K562 (cell line): Measurements from ENCODE around the gene PHF1. TPM values are rescaled to one million over a fixed set of nuclear protein-coding genes. Genes with fewer than 3 reads are reported as not detected.
A peak's percentile ranks its signal among the peaks of the same experiment; 100 is the strongest.

ENCODE experiments used
- CREM ChIP-seq: IDR thresholded peaks from 2 replicates; pipeline ENCODE4 v1.6.1; 2014; ENCODE audit warnings: antibody characterized with exemption, low read depth
- DPF2 ChIP-seq: fragments of 450-650 bp; IDR thresholded peaks from 2 replicates; pipeline ENCODE4 v1.6.1; 2016
- ELF1 ChIP-seq: fragments of 200-800 bp; sonication (Bioruptor generic); IDR thresholded peaks from 2 replicates; pipeline ENCODE4 v1.6.1; 2016; ENCODE audit warnings: missing genetic modification characterization, missing compliant biosample characterization
- ETV6 ChIP-seq, 3 experiments: fragments of 150-350 bp in 1 of 3; sonication (generic) in 1 of 3; formaldehyde crosslinking in 1 of 3; IDR thresholded peaks; 2 replicates each; pipeline versions ENCODE4 v1.6.1 to v1.8.0; 2014 to 2022; ENCODE audit warnings: borderline replicate concordance in 2 of 3, low read depth in 2 of 3, antibody characterized with exemption in 1 of 3, low read length in 1 of 3, mild to moderate bottlenecking in 1 of 3, missing genetic modification reagents in 1 of 3
- FOXO4 ChIP-seq: fragments of 450-650 bp; formaldehyde crosslinking; IDR thresholded peaks from 2 replicates; pipeline ENCODE4 v1.4.0; 2020; ENCODE audit warnings: mild to moderate bottlenecking, moderate library complexity
- HLTF ChIP-seq: fragments of 450-650 bp; IDR thresholded peaks from 2 replicates; pipeline ENCODE4 v1.6.1; 2016
- ID3 ChIP-seq, 2 experiments: fragments of 250-450 bp in 1 of 2; fragments of 450-650 bp in 1 of 2; sonication (Bioruptor Pico) in 1 of 2; IDR thresholded peaks; 2 replicates each; pipeline versions ENCODE4 v1.6.1 to v1.8.0; 2016 to 2021; ENCODE audit warnings: mild to moderate bottlenecking in 2 of 2, moderate library complexity in 2 of 2, missing compliant biosample characterization in 1 of 2, missing genetic modification characterization in 1 of 2
- MCM7 ChIP-seq, 2 experiments: fragments of 450-650 bp; IDR thresholded peaks; 2 replicates each; pipeline ENCODE4 v1.6.1; 2016 to 2018
- MLX ChIP-seq, 2 experiments: fragments of 450-650 bp in 1 of 2; sonication (generic) in 1 of 2; formaldehyde crosslinking; conservative IDR thresholded peaks; 2 replicates each; pipeline versions ENCODE4 v1.4.0 to v1.8.1; 2020 to 2022; ENCODE audit warnings: mild to moderate bottlenecking in 1 of 2, missing genetic modification reagents in 1 of 2
- NR3C1 ChIP-seq: sonication (generic); formaldehyde crosslinking; IDR thresholded peaks from 2 replicates; pipeline ENCODE4 v1.8.1; 2022; ENCODE audit warnings: missing genetic modification reagents
- PTRF ChIP-seq: fragments of 450-650 bp; IDR thresholded peaks from 2 replicates; pipeline ENCODE4 v1.6.1; 2016; ENCODE audit warnings: mild to moderate bottlenecking, missing genetic modification characterization, missing compliant biosample characterization
- SIN3B ChIP-seq: fragments of 450-650 bp; IDR thresholded peaks from 2 replicates; pipeline ENCODE4 v1.6.1; 2017; ENCODE audit warnings: low read depth, mild to moderate bottlenecking, moderate library complexity
- SMAD4 ChIP-seq: fragments of 250-450 bp; sonication (Bioruptor Pico); conservative IDR thresholded peaks from 2 replicates; pipeline ENCODE4 v1.8.0; 2021; ENCODE audit warnings: inconsistent platforms, mild to moderate bottlenecking, moderate library complexity
- SMARCA4 ChIP-seq: fragments of 450-650 bp; IDR thresholded peaks from 2 replicates; pipeline ENCODE4 v1.6.1; 2016
- SREBF2 ChIP-seq: sonication (generic); formaldehyde crosslinking; IDR thresholded peaks from 2 replicates; pipeline ENCODE4 v1.4.0; 2020; ENCODE audit warnings: mild to moderate bottlenecking, missing genetic modification reagents
- TCF3 ChIP-seq: sonication (generic); formaldehyde crosslinking; IDR thresholded peaks from 2 replicates; pipeline ENCODE4 v1.4.0; 2020; ENCODE audit warnings: mild to moderate bottlenecking, missing genetic modification reagents
- VEZF1 ChIP-seq: fragments of 200-800 bp; sonication (Bioruptor generic); IDR thresholded peaks from 2 replicates; pipeline ENCODE4 v1.6.1; 2017; ENCODE audit warnings: missing genetic modification characterization, missing compliant biosample characterization
- ZNF175 ChIP-seq: fragments of 200-800 bp; sonication (Bioruptor generic); IDR thresholded peaks from 2 replicates; pipeline ENCODE4 v1.6.1; 2016; ENCODE audit warnings: low read depth, mild to moderate bottlenecking, missing genetic modification characterization, missing compliant biosample characterization
- ZNF212 ChIP-seq: fragments of 450-650 bp; formaldehyde crosslinking; IDR thresholded peaks from 2 replicates; pipeline ENCODE4 v1.4.0; 2020; ENCODE audit warnings: mild to moderate bottlenecking
- ZNF224 ChIP-seq: sonication (generic); formaldehyde crosslinking; IDR thresholded peaks from 2 replicates; pipeline ENCODE4 v1.8.0; 2022; ENCODE audit warnings: mild to moderate bottlenecking, missing genetic modification reagents
- ZNF384 ChIP-seq: IDR thresholded peaks from 2 replicates; pipeline ENCODE4 v1.6.1; 2012; ENCODE audit warnings: low read depth, low read length, improper control_type of control experiment
- ZNF589 ChIP-seq: fragments of 200-800 bp; sonication (Bioruptor generic); IDR thresholded peaks from 2 replicates; pipeline ENCODE4 v1.6.1; 2016; ENCODE audit warnings: low read depth, missing genetic modification characterization, missing compliant biosample characterization
- ZNF668 ChIP-seq: fragments of 250-450 bp; sonication (Bioruptor Pico); IDR thresholded peaks from 2 replicates; pipeline ENCODE4 v1.8.0; 2022; ENCODE audit warnings: mild to moderate bottlenecking, inconsistent platforms
- ZNF76 ChIP-seq: fragments of 250-450 bp; sonication (Bioruptor Pico); IDR thresholded peaks from 2 replicates; pipeline ENCODE4 v1.4.0; 2020; ENCODE audit warnings: mild to moderate bottlenecking, moderate library complexity, borderline replicate concordance
- ZNF830 ChIP-seq: fragments of 250-450 bp; sonication (Bioruptor Pico); IDR thresholded peaks from 2 replicates; pipeline ENCODE4 v1.5.0; 2021; ENCODE audit warnings: mild to moderate bottlenecking
- polyA plus RNA-seq, 8 experiments: library from polyadenylated mRNA; depleted of rRNA in 4 of 8; stranded (reverse) in 5 of 8; unstranded in 3 of 8; fragments of >200 nt; fragmentation: Nextera tagmentation in 2 of 8; fragmentation: Illumina TruSeq in 1 of 8; extraction: Ambion mirVana in 2 of 8; extraction: Trizol in 1 of 8; gene quantifications; 2 replicates each; pipeline versions ENCODE4 v1.2.1 to v1.2.3, GENCODE V29; 2011 to 2014; ENCODE audit warnings: inconsistent platforms in 1 of 8, missing spikeins in 1 of 8
- total RNA-seq, 7 experiments: library from RNA; depleted of rRNA in 6 of 7; stranded (reverse); fragments of >200 nt in 6 of 7; fragmentation: Illumina TruSeq in 2 of 7; extraction: Trizol in 2 of 7; gene quantifications; 2 replicates each; pipeline versions ENCODE4 v1.2.1 to v1.2.3, GENCODE V29; 2011 to 2021; ENCODE audit warnings: low replicate concordance in 1 of 7

Gene PHF1
- total and polyA plus RNA-seq, 9 of the 15 experiments (the other 6 are each of a cell fraction or from before 2014, with no cell fraction given), result 3.7 to 64.2 (median 33.7) TPM

GRCh38 chr6:33390767-33391277 lies 20.0 kb upstream of the PHF1 start (continued):
- TF ChIP-seq CREM, result no peak
- peak; percentile 43; the same call in 1 of the 2 replicates for TF ChIP-seq DPF2
- TF ChIP-seq SMAD4 (CRISPR knock-in tag), result peak; percentile 76; the same call in 1 of the 2 replicates
- TF ChIP-seq NR3C1 (CRISPR knock-in tag), result no peak
- 0 out of 2 replicates have a peak, but pooled peaks have one; percentile 30 for TF ChIP-seq SIN3B
- no peak for TF ChIP-seq ZNF830 (CRISPR knock-in tag)
- TF ChIP-seq HLTF, result no peak
- 0 out of 2 replicates have a peak, but pooled peaks have one; percentile 9 for TF ChIP-seq ZNF76 (CRISPR knock-in tag)
- TF ChIP-seq FOXO4 (CRISPR knock-in tag), result no peak
- TF ChIP-seq ETV6 (IDR thresholded peaks at IDR 0.05; ENCODE audit: borderline replicate concordance in 1 of 2, low read depth in 2 of 2, low read length in 1 of 2), result 0 out of 4 replicates have a peak, but pooled peaks of 1 of the 2 experiments have one; percentile 5
- no peak for TF ChIP-seq ETV6 (CRISPR knock-in tag; IDR thresholded peaks at IDR 0.05; ENCODE audit: borderline replicate concordance)
- TF ChIP-seq ZNF668, result peak; percentile 61; the same call in 1 of the 2 replicates
- TF ChIP-seq ZNF384, result 0 out of 2 replicates have a peak, but pooled peaks have one; percentile 4
- no peak for TF ChIP-seq MLX (CRISPR knock-in tag; conservative IDR thresholded peaks at IDR 0.05)
- TF ChIP-seq PTRF (tag), result 0 out of 2 replicates have a peak, but pooled peaks have one; percentile 25
- TF ChIP-seq ZNF224 (CRISPR knock-in tag), result no peak
- no peak for TF ChIP-seq MCM7 (IDR thresholded peaks at IDR 0.05)
- TF ChIP-seq TCF3 (CRISPR knock-in tag), result no peak
- TF ChIP-seq ZNF212, result no peak
- TF ChIP-seq ZNF175 (CRISPR knock-in tag), result peak; percentile 90
- TF ChIP-seq ELF1 (tag), result no peak
- no peak for TF ChIP-seq SREBF2 (CRISPR knock-in tag)
- peak; percentile 97 for TF ChIP-seq ZNF589 (CRISPR knock-in tag)
- TF ChIP-seq SMARCA4, result peak; percentile 65; the same call in 1 of the 2 replicates
- no peak for TF ChIP-seq VEZF1 (CRISPR knock-in tag)
- TF ChIP-seq ID3 (CRISPR knock-in tag; IDR thresholded peaks at IDR 0.05), result no peak
- peak; percentile 88 for TF ChIP-seq ID3 (tag; IDR thresholded peaks at IDR 0.05)
